CD4-positive, CD25-positive, alpha-beta regulatory T cell (primary cell): Measurements from ENCODE around the gene RNF182. TPM values are rescaled to one million over a fixed set of nuclear protein-coding genes. Genes with fewer than 3 reads are reported as not detected.
"Not testable (repeated sequence)": the region's sequence is repeated elsewhere in the genome, so short reads cannot be mapped to it uniquely, and the experiment has no call there.

Experiments used
- ATAC-seq, 2 donors: fragments of 150-1000 bp; cut with Tn5 transposase; one replicate each; pipeline ENCODE4 v1.10.0; 2021; ENCODE audit warnings: low read depth in 2 of 2, moderate number of reproducible peaks in 2 of 2, moderate library complexity in 1 of 2
- DNase-seq, 3 donors: peaks; one replicate each; pipeline versions ENCODE4 v3.0.0 to v3.0.0-alpha.2; 2012 to 2022; ENCODE audit warnings: mixed read lengths in 1 of 3
- H3K27ac ChIP-seq: one replicate; pipeline ENCODE4 v1.7.0; 2013; ENCODE audit warnings: mild to moderate bottlenecking, low read length; ENCODE audit not compliant: insufficient read depth, poor library complexity, severe bottlenecking
- H3K27me3 ChIP-seq: one replicate; pipeline ENCODE4 v1.7.0; 2013; ENCODE audit warnings: low read length; ENCODE audit not compliant: control insufficient read depth, insufficient read depth
- H3K36me3 ChIP-seq: one replicate; pipeline ENCODE4 v1.7.0; 2013; ENCODE audit warnings: mild to moderate bottlenecking, low read length, moderate library complexity; ENCODE audit not compliant: control insufficient read depth, insufficient read depth
- H3K4me1 ChIP-seq: 2 replicates; pipeline ENCODE4 v1.7.0; 2013; ENCODE audit warnings: mild to moderate bottlenecking, low read length; ENCODE audit not compliant: insufficient read depth, control insufficient read depth, poor library complexity, severe bottlenecking
- H3K4me3 ChIP-seq: one replicate; pipeline ENCODE4 v1.7.0; 2013; ENCODE audit warnings: low read depth, mild to moderate bottlenecking, low read length, moderate library complexity
- H3K9me3 ChIP-seq, 2 experiments: 1 replicate in 1 of 2; 2 replicates in 1 of 2; pipeline ENCODE4 v1.7.0; 2013; ENCODE audit warnings: low read length in 2 of 2, mild to moderate bottlenecking in 1 of 2, moderate library complexity in 1 of 2; ENCODE audit not compliant: control insufficient read depth in 2 of 2
- H3K27ac Mint-ChIP-seq, 3 donors: one replicate each; pipeline ENCODE4 v1.8.0; 2020 to 2022; ENCODE audit warnings: mild to moderate bottlenecking in 3 of 3, mixed read lengths in 3 of 3, moderate library complexity in 2 of 3
- H3K27me3 Mint-ChIP-seq: one replicate; pipeline ENCODE4 v1.8.0; 2022; ENCODE audit warnings: mild to moderate bottlenecking, mixed read lengths
- H3K36me3 Mint-ChIP-seq: one replicate; pipeline ENCODE4 v1.8.0; 2020; ENCODE audit warnings: mixed read lengths
- H3K4me1 Mint-ChIP-seq, 4 donors: one replicate each; pipeline ENCODE4 v1.8.0; 2020 to 2022; ENCODE audit warnings: mixed read lengths in 4 of 4, mild to moderate bottlenecking in 1 of 4
- H3K4me3 Mint-ChIP-seq, 4 donors: one replicate each; pipeline ENCODE4 v1.8.0; 2020 to 2022; ENCODE audit warnings: mild to moderate bottlenecking in 4 of 4, mixed read lengths in 4 of 4, moderate library complexity in 3 of 4
- H3K9me3 Mint-ChIP-seq, 7 donors: one replicate each; pipeline ENCODE4 v1.8.0; 2020 to 2022; ENCODE audit warnings: mixed read lengths in 7 of 7, mild to moderate bottlenecking in 3 of 7, moderate library complexity in 2 of 7
- polyA plus RNA-seq, 4 donors: library from polyadenylated mRNA; unstranded; fragments of 300-500 nt; fragmentation: Illumina TruSeq; gene quantifications; one replicate each; pipeline ENCODE4 v1.2.3, GENCODE V29; 2021
- total RNA-seq: library from RNA; stranded (reverse); gene quantifications from one replicate; pipeline ENCODE4 v1.2.3, GENCODE V29; 2022

The RNF182 gene
- total and polyA plus RNA-seq, 5 donors from 2014 or later = not detected

DNA sequence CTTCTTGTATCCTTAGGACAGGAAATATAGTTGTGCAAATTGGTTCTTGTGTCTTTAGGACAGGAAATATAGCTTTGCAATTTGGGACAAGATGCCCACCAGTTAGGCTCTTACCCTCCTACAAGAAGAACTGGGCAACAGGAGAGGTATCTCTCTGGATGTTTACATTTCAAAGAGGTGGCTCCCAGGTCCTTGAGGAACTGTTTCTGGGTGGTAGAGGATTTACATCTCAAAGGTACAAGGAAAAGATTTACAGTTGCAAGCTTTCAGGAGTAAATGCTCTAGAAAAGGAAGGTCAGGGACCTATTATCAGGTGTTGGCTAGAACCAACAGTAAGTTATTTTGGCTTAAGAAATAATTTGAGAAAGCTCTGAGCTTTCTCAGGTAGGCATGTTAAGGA is 19.2 kb downstream of the RNF182 start:
- Mint-ChIP-seq H3K36me3 (no peaks in the 10 kb centered on the region), H3K4me1 (no peaks in the 10 kb centered on the region), H3K9me3 (peaks cover 0 to 13% (median 5%) of the 10 kb centered on the region in 7 donors), H3K27me3 (peaks cover 24% of the 10 kb centered on the region), H3K27ac (no peak overlapping the region), H3K4me3 (no peak overlapping the region)
- Histone ChIP-seq H3K4me1 (no peaks in the 10 kb centered on the region), H3K27ac (no peak overlapping the region), H3K4me3 (no peak overlapping the region), H3K9me3 (peaks cover 0 to 7% of the 10 kb centered on the region in 2 experiments), H3K36me3 (no peaks in the 10 kb centered on the region), H3K27me3 (peaks cover 9% of the 10 kb centered on the region)
- DNase-seq (no peak), ATAC-seq (no peak)

DNA sequence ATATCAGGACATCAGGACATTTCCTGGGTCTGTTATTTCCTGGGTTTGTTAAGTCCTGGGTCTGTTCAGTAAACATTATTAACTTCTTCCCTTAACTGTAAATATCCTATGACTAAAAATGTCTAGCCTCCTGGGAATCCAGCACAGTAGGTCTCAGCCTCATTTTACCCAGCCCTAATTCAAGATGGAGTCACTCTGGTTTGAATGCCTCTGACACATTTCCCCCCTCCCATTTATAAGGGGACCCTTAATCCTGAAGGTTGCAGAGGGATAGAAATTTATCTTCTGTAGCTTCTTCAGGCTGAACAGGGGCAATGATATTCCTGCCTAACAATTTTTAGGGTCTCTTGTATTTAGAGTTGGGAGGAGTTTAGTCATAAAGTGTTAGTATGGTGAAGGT is 21.8 kb downstream of the RNF182 start:
- no peaks in the 10 kb centered on the region for H3K36me3 Mint-ChIP-seq
- DNase-seq (no peak), ATAC-seq (no peak)
- no peak overlapping the region for H3K27ac Mint-ChIP-seq
- H3K4me1 Mint-ChIP-seq = no peaks in the 10 kb centered on the region
- Histone ChIP-seq H3K27ac (no peak overlapping the region), H3K27me3 (peaks cover 9% of the 10 kb centered on the region), H3K36me3 (no peaks in the 10 kb centered on the region), H3K4me1 (no peaks in the 10 kb centered on the region), H3K4me3 (no peak overlapping the region), H3K9me3 (peaks cover 0 to 7% of the 10 kb centered on the region in 2 experiments)
- H3K4me3 Mint-ChIP-seq = no peak overlapping the region
- peaks cover 0 to 13% (median 5%) of the 10 kb centered on the region in 7 donors for H3K9me3 Mint-ChIP-seq
- peaks cover 30% of the 10 kb centered on the region for H3K27me3 Mint-ChIP-seq

DNA sequence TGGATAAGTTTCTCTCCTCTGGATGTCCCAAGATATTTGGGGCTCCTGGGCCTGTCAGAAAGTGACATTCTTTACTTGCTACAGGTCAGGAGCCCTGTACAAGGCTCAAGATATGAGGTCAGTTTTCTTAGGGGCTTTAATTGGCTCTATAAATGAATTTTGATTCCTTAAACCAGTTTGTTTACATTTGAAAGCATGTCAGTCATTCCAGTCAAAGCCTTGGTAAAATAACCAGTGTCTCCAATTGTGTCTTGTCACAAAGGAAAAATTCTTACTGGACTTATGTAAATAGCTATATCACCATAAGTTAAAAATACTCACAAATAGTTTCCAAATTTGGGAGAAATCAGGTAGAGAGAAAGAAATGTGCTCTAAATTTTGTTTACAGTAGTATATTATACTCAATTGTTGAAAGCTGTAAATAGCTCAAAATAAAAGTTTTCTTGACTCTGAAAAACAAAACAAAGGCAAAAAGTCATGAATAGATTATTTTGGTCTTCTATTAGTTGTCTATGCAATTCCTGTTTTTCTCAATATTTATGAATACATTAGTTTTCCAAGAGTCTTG is 22.9 kb downstream of the RNF182 start:
- H3K27me3 ChIP-seq = peaks cover 9% of the 10 kb centered on the region
- Mint-ChIP-seq H3K4me3 (no peak overlapping the region), H3K4me1 (no peaks in the 10 kb centered on the region), H3K27me3 (peaks cover 33% of the 10 kb centered on the region), H3K36me3 (no peaks in the 10 kb centered on the region), H3K9me3 (peaks cover 0 to 8% (median 3%) of the 10 kb centered on the region in 7 donors), H3K27ac (no peak overlapping the region)
- no peak for DNase-seq
- H3K27ac ChIP-seq = no peak overlapping the region
- H3K4me3 ChIP-seq = no peak overlapping the region
- ATAC-seq = no peak
- peaks cover 0 to 7% of the 10 kb centered on the region in 2 experiments for H3K9me3 ChIP-seq
- no peaks in the 10 kb centered on the region for H3K36me3 ChIP-seq
- H3K4me1 ChIP-seq = no peaks in the 10 kb centered on the region

DNA sequence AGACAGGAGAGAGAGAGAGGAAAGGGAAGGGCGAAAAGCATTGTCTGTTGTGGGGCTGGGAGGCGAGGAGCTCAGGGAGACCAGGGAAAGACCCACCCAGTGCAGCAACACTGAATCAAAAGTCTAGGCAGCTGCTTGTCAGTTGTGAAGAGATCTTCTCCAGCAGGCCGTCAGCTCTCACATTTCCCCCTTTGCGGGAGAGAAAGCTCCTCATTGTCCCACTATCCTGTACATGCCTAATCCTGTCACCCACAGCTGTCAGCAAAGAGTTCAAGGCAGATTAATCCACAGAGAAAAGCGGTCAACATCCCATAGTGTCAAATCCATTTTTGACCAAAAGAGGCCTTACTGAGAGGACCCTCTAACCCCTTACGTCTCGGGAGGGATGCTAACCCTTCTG is 27.3 kb downstream of the RNF182 start:
- DNase-seq (no peak), ATAC-seq (no peak)
- peaks cover 0 to 7% (median 2%) of the 10 kb centered on the region in 7 donors for H3K9me3 Mint-ChIP-seq
- Histone ChIP-seq H3K27me3 (peaks cover 5% of the 10 kb centered on the region), H3K9me3 (peaks cover 0 to 7% of the 10 kb centered on the region in 2 experiments), H3K36me3 (no peaks in the 10 kb centered on the region), H3K27ac (no peak overlapping the region), H3K4me3 (no peak overlapping the region), H3K4me1 (no peaks in the 10 kb centered on the region)
- no peak overlapping the region for H3K27ac Mint-ChIP-seq
- no peaks in the 10 kb centered on the region for H3K36me3 Mint-ChIP-seq
- no peaks in the 10 kb centered on the region for H3K4me1 Mint-ChIP-seq
- H3K4me3 Mint-ChIP-seq = no peak overlapping the region
- peaks cover 49% of the 10 kb centered on the region for H3K27me3 Mint-ChIP-seq

DNA sequence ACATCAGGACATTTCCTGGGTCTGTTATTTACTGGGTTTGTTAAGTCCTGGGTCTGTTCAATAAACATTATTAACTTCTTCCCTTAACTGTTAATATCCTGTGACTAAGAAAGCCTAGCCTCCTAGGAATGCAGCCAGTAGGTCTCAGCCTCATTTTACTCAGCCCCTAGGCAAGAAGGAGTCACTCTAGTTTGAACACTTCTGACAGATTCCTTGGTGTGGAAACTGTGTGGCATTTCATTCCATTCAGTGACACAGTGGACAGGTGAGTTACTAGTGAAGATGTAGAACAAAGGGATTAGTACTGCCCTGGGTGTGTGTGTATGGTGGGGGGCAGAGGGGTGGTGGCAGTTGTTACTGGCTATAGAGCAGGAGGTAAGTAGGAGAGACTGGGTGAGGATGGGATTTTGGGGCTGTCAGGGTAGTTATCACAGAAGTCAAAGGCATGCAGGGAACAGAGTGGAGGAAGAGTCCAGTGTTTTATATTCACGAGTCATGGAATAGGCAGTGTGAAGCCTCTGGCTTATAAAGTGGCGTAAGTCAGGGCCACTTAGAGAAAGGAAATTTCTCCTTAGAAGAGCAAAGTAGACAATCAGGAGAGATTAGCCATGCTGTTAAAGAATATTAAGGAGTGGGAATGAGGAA is 28.4 kb downstream of the RNF182 start:
- Mint-ChIP-seq H3K9me3 (peaks cover 0 to 7% (median 0%) of the 10 kb centered on the region in 7 donors), H3K27ac (no peak overlapping the region), H3K36me3 (no peaks in the 10 kb centered on the region), H3K27me3 (peaks cover 47% of the 10 kb centered on the region), H3K4me3 (no peak overlapping the region), H3K4me1 (no peaks in the 10 kb centered on the region)
- no peak overlapping the region for H3K4me3 ChIP-seq
- H3K27ac ChIP-seq = no peak overlapping the region
- ATAC-seq (no peak), DNase-seq (no peak)
- peaks cover 0 to 4% of the 10 kb centered on the region in 2 experiments for H3K9me3 ChIP-seq
- no peaks in the 10 kb centered on the region for H3K4me1 ChIP-seq
- peaks cover 5% of the 10 kb centered on the region for H3K27me3 ChIP-seq
- H3K36me3 ChIP-seq = no peaks in the 10 kb centered on the region

DNA sequence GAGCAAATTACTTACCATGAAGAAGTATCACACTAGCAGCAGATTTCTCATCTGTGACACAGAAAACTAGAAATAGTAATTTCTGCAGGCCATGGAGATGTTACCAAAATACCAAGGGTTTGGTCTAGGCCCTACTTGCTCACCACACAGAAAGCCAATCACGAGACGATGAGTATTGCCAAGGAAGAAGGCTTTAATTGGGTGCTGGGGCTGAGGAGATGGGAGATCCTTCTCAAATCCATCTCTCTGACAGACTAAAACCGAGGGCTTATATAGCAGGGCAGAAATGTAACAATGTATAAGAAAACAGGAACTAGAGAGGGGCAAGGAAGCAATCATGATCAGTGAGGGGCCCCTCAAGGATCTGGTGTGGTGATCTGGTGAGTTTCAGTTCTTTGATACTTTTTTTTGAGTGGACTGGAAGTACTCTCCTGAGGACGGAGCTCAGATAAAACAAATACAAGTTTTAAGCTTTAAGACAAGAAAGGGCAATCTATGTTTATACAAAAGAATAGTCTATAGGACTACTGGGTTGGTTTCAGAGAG is 40.9 kb downstream of the RNF182 start:
- Histone ChIP-seq H3K36me3 (no peaks in the 10 kb centered on the region), H3K27me3 (peaks cover 14% of the 10 kb centered on the region), H3K4me3 (no peak overlapping the region), H3K9me3 (no peaks in the 10 kb centered on the region), H3K4me1 (no peaks in the 10 kb centered on the region), H3K27ac (no peak overlapping the region)
- H3K36me3 Mint-ChIP-seq = peaks cover 3% of the 10 kb centered on the region
- H3K9me3 Mint-ChIP-seq = peaks cover 0 to 13% (median 4%) of the 10 kb centered on the region in 7 donors
- H3K27ac Mint-ChIP-seq = no peak overlapping the region
- DNase-seq = no peak
- peaks cover 30% of the 10 kb centered on the region for H3K27me3 Mint-ChIP-seq
- no peak overlapping the region for H3K4me3 Mint-ChIP-seq
- no peak for ATAC-seq
- no peaks in the 10 kb centered on the region for H3K4me1 Mint-ChIP-seq

DNA sequence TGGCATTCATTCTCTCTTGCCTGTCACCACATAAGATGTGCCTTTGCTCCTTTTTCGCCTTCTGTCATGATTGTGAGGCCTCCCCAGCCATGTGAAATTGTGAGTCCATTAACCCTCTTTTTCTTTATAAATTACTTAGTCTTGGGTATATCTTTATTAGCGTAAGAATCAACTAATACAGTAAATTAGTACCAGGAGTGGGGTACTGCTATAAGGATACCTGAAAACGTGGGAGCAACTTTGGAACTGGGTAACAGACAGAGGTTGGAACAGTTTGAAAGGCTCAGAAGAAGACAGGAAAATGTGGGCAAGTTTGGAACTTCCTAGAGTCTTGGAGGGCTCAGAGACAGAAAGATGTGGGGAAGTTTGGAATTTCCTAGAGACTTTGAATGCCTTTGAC is 46.6 kb downstream of the RNF182 start:
- Histone ChIP-seq H3K36me3 (no peaks in the 10 kb centered on the region), H3K27me3 (peaks cover 9% of the 10 kb centered on the region), H3K4me1 (no peaks in the 10 kb centered on the region), H3K4me3 (no peak overlapping the region), H3K27ac (no peak overlapping the region), H3K9me3 (peaks cover 8 to 19% of the 10 kb centered on the region in 2 experiments)
- no peak overlapping the region for H3K4me3 Mint-ChIP-seq
- DNase-seq = no peak
- peaks cover 3 to 27% (median 13%) of the 10 kb centered on the region in 7 donors for H3K9me3 Mint-ChIP-seq
- peaks cover 18% of the 10 kb centered on the region for H3K27me3 Mint-ChIP-seq
- no peak for ATAC-seq
- H3K27ac Mint-ChIP-seq = no peak overlapping the region
- peaks cover 3% of the 10 kb centered on the region for H3K36me3 Mint-ChIP-seq
- no peaks in the 10 kb centered on the region for H3K4me1 Mint-ChIP-seq

DNA sequence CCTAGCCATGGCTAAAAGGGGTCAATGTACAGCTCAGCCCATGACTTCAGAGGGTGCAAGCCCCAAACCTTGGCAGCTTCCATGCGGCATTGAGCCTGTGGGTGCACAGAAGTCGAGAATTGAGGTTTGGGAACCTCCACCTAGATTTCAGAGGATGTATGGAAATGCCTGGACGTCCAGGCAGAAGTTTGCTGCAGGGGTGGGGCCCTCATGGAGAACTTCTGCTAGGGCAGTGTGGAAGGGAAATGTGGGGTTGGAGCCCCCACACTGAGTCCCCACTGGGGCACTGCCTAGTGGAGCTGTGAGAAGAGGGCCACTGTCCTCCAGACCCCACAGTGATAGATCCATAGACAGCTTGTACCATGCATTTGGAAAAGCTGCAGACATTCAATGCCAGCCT is 47.9 kb downstream of the RNF182 start:
- not testable (repeated sequence) for H3K27ac ChIP-seq, H3K36me3 Mint-ChIP-seq, DNase-seq, H3K4me3 Mint-ChIP-seq, H3K4me1 Mint-ChIP-seq, H3K27ac Mint-ChIP-seq, H3K4me3 ChIP-seq, H3K4me1 ChIP-seq, ATAC-seq, H3K36me3 ChIP-seq
- Mint-ChIP-seq H3K9me3 (peaks cover 3 to 27% (median 13%) of the 10 kb centered on the region in 7 donors), H3K27me3 (peaks cover 24% of the 10 kb centered on the region)
- Histone ChIP-seq H3K9me3 (peaks cover 8 to 19% of the 10 kb centered on the region in 2 experiments), H3K27me3 (peaks cover 14% of the 10 kb centered on the region)
